ENCODE measurements around the gene SLC25A14.
"Not testable (repeated sequence)": the region's sequence is repeated elsewhere in the genome, so short reads cannot be mapped to it uniquely, and the experiment has no call there.

Gene SLC25A14

GRCh38 chrX:130339408-130340222, at the start of gene SLC25A14:
Gene SLC25A14, plus strand, starts transcription at chrX:130339919. Its CDS starts 360 bp downstream, at chrX:130340279.
- DNase-seq: peak in 53 of 56 donors; percentile 0 to 77 (median 31)

DNA sequence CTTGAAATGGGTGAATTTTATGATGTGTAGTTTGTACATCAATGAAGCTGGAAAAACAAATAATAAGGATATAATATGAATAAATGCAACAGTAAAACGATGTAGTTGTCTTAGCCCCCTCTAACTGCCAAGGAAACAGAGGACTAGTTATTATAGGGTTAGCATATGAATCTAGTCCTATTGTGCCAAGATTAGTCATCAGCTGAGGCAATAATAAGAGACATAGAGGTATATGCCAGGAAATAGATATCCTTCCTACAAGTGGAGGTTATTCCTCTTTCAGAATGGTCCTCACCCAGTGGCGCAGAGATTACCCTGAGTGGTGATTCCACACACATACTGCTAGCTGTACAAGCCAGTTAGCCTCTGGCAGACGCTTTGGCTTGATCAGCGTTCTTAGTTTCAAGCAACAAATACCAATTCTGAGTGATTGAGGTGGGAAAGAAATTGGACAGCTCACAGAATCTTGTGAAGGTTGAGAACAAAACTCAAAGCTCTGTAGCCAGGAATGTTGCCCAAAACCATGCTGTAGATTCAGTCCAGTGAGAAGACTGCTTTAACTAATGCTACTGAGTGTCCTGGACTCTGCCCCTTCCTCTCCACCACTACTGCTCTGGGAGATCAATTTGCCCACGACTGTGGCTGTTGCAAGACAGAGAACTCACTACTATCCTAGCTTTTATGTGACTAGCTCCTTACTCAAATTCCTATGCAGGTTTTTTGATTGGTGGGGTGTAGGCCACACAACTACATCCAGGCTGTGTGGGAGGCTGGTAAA, 44.0 kb upstream of the SLC25A14 start:
- DNase-seq: no peak

GRCh38 chrX:130296297-130296678, 43.4 kb upstream of the SLC25A14 start:
- no peak for DNase-seq

- no peak for DNase-seq
Observed at GRCh38 chrX:130296743-130297142, 43.0 kb upstream of the SLC25A14 start.

DNA sequence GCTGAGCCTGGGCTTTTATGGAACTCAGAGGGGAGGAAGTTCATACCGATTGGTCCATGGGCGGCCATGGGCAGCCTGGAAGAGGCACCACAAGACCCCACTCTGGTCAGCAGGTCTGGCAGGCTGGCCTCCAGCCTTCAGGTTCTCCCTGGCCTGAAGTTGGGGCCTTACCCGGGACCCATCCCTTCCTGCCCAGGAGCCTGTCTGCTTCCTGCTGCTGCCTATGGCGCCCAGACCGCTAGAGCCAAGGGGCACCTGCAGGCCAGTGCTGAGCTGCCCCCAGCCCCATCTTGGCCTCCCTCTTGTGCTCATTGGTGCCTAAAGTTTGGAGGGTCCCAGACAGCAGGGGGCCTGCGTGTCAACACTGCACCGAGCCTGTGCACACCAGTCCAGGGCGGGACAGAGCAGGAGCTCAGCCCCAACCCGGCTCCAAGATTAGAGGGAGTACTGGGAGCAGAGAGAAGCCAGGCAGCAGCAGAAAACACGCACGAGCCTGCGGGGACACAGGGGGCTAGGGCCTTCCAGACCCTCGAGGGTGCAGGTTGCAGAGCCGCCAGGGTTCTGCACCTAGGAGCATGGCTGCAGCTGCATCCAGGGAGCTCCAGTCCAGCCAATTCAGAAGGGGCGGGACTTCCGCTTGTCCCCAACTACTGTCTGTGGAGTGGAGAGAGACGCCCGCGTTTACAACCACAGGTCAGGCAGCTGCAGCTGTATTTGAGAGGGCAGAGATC, 40.3 kb upstream of the SLC25A14 start:
- DNase-seq: no peak

GRCh38 chrX:130300010-130300282, 39.8 kb upstream of the SLC25A14 start:
- no peak for DNase-seq

DNA sequence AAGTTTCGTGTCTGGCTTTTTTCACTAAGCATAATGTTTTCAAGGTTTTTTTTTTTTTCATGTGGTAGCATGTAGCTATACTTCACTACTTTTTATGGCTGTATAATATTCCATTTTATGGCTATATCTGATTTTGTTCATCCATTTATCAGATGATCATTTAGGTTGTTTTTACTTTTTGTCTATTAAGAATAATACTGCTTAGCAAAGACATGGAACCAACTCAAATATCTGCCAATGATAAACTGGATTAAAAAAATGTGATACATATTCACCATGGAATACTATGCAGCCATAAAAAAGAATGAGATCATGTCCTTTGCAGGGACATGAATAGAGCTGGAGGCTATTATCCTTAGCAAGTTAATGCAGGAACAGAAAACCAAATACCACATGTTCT, 38.3 kb upstream of the SLC25A14 start:
- DNase-seq: no peak

DNA sequence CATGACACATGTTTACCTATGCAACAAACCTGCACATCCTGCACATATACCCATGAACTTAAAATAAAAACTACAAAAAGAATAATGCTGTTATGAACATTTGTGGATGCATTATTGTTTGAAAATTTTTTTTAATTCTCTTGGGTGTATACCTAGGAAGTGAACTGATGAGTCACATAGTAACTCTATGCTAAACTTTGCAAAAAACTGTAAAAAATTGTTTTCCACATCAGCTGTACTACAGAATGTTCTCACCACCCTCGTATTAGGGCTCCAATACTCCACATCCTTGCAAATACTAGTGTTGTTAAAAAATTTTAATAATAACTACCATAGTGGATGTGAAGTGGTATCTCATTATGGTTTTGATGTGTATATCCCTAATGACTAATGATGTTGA, 37.7 kb upstream of the SLC25A14 start:
- no peak for DNase-seq

DNA sequence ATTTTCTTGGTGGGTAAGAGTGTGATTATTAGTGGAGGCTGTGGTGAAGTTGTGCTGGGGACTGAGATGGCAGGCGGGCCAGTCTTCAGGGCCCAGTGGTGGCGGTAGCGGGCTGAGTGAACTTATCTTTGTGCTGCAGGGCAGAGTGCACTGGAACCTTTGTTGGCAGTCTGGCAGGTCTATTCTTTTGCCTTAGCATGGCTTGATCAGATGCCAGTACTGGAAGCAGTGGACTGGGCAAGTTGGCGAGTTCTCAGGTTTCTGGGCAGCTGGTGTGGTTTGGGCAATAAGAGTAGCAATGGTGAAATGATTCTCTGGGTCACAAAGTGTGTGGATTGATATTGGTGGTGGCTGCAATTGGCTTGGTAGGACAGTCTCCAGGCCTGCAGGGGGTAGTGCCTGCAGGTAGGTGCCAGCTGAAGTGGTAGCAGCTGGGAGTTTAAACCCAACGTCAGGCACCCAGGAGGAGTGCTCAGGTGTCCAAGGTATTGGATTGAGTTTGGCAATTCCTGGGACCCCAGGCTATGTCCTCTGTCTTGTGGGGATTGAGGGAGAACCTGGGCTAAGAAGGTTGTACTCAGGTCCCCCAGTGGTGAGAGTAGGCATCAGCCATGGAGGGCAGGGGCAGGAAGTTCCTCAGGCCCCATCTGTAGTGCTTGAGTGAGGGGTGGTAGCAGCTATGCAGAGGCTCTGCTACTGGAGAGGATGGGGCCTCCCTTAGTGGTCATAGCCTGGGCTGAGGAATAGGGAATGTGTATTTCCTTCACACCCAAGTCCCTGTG, 34.9 kb upstream of the SLC25A14 start:
- no peak for DNase-seq

- DNase-seq: not testable (repeated sequence)
Observed at GRCh38 chrX:130319886-130320285, 19.8 kb upstream of the SLC25A14 start.

- no peak for DNase-seq
Observed at GRCh38 chrX:130321550-130321949, 18.2 kb upstream of the SLC25A14 start.

DNA sequence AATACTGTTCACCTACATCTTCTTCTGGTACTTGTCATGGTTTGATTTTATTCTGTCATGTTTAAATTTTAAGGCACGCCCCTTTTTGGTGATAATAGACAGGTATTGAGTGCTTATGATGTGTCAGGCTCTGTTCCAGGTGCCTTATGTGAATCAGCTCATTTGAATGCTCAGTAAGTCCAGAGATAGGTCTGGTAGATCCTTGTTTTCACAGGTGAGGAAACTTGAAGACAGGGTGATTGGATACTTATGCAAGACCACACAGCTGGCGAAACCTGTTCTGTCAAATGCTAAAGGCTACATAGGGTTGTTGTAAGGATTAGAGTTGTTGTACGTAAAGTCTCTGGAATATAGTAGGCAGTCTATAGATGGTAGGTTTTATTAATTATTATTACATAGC, 9.6 kb upstream of the SLC25A14 start:
- no peak for DNase-seq

GRCh38 chrX:130330706-130331105, 9.0 kb upstream of the SLC25A14 start:
- DNase-seq: peak in 38 of 56 donors; percentile 0 to 56 (median 4)

- DNase-seq: no peak
Observed at GRCh38 chrX:130336531-130336930, 3.2 kb upstream of the SLC25A14 start.

DNA sequence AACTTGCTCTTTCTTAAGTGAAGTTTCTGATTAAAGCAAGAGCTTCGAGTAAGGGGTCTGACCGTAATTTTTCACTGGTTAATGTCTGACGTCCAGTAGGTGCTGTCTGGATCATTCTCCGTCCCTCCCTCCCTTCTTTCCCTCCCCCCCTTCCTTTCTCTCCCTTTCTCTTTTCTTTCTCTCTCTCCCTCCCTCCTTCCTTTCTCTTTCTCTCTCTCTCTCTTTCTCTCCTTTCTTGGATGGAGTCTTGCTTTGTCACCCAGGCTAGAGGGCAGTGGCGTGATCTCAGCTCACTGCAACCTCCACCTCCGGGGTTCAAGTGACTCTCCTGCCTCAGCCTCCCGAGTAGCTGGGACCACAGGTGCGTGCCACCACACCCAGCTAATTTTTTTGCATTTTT, 850 bp upstream of the SLC25A14 start:
- not testable (repeated sequence) for DNase-seq

DNA sequence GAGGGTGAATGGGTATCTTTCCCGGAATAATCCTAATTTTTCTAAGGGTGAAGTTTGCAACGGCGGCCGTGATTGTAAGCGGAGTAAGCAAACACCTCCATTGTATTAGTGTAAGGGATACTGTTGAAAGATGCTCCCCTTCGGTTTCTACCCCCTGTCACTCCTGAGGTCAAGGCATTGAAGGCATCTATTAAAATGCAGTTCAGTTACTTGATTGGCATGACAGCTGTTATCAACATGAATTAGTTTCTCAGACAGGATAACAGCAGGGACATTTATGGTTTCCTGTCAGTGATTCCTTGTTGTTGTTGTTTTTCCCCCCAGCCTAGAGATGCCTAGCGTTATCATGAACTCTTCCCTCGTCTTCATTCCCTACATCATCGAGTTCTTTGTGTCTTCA, 552 bp downstream of the SLC25A14 start:
- no peak for DNase-seq

DNA sequence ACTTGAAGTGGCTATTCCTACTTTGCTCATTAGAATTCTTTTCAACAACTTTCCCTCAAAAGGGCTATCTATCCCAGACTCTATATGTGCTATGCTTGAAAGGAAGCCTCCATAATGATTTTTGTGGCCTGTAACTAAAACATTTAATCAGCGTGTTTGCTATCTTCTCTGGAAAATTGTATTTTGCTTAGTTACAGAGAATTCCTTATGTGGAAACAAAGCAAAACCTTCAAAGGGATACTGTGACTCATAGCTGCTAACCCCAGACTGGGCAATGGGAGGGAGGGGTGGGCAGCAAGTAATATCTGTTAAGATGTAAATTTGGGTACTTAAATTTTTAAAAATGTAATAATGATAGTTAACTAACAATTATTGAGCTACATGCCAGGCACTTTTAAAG, 3.7 kb downstream of the SLC25A14 start:
- DNase-seq: no peak

GRCh38 chrX:130347321-130347720, 7.6 kb downstream of the SLC25A14 start:
- DNase-seq: no peak

DNA sequence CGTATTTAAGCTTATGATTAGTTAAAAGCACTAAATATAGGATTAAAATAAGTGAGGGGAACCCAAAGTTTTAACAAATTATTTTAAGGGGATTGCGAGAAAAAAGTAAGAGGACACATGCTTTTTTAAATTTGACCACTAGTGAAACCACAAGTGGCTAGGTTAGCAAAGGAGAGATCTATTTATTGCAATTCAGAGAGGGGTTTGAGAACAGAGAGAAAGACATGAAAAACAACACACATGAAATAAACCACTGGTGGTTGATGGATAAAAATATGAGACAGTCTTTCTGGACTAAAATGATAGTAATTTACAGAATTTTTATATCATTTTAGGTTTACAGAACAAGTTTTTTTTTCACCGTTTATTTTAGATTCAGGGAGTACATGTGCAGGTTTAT, 11.8 kb downstream of the SLC25A14 start:
- DNase-seq: no peak

DNA sequence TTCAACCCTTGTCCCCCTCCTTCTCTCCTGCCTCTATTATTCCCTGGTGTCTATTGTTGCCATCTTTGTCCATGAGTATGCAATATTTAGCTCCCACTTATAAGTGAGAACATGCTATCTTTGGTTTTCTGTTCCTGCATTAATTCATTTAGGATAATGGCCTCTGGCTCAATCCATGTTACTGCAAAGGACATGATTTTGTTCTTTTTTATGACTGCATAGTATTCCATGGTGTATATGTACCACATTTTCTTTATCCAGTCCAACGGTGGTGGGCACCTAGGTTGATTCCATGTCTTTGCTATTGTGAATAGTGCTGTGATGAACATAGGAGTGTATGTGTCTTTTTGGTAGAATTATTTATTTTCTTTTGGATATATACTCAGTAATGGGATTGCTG, 12.3 kb downstream of the SLC25A14 start:
- DNase-seq: not testable (repeated sequence)

DNA sequence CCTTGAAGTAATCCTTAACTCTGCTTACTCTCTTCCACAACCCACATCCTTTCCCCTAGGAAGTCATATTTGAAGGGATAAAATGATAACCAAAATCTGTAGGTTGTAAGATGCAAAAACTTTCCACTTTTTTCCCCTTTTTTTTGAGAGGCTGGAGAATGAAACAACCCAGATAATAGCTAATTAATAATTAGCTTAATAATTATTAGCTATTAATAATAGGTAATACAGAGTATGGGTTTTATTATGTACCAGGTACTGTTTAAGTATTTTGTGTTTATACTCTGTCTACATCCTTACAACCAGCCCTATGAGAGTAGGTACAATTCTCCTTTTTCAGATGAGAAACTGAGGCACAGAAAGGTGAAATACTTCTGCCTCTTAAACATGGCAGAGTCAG, 36.4 kb downstream of the SLC25A14 start:
- DNase-seq: no peak

Measured in nucleus accumbens (tissue), 56 donors.